Left ventricle myocardium inferior (tissue), 1 donor: ENCODE measurements around the gene VSIG10L2. TPM values are rescaled to one million over a fixed set of nuclear protein-coding genes. Genes with fewer than 3 reads are reported as not detected.
A peak's percentile ranks its signal among the peaks of the same experiment; 100 is the strongest.

Source experiments
- DNase-seq: peaks from one replicate; pipeline ENCODE4 v3.0.0-alpha.2; 2020
- H3K27ac ChIP-seq: fragments of 200-600 bp; replicated peaks from 2 replicates; pipeline ENCODE4 v1.8.0; 2021
- H3K27me3 ChIP-seq: fragments of 200-600 bp; 2 replicates; pipeline ENCODE4 v1.8.0; 2021; ENCODE audit warnings: low read depth
- H3K36me3 ChIP-seq: fragments of 200-600 bp; 2 replicates; pipeline ENCODE4 v1.8.0; 2021
- H3K4me1 ChIP-seq: fragments of 200-600 bp; 2 replicates; pipeline ENCODE4 v1.8.0; 2021
- H3K4me3 ChIP-seq: fragments of 200-600 bp; 2 replicates; pipeline ENCODE4 v1.8.0; 2021; ENCODE audit warnings: mild to moderate bottlenecking, moderate library complexity
- H3K9me3 ChIP-seq: fragments of 200-600 bp; replicated peaks from 2 replicates; pipeline ENCODE4 v1.8.0; 2021
- CTCF ChIP-seq: fragments of 200-600 bp; IDR thresholded peaks from 2 replicates; pipeline ENCODE4 v1.8.0; 2021; ENCODE audit warnings: antibody characterized with exemption, mild to moderate bottlenecking, borderline replicate concordance
- intact Hi-C: fragments of 100-400 bp; cut with micrococcal nuclease; formaldehyde crosslinking; loops from one replicate; pipeline ENCODE4 v1.11.0; 2022
- total RNA-seq: library from RNA; stranded (reverse); fragmentation: NEBNext Ultra II Directional; extraction: Animal tissue kit (Norgen Biotek cat#: 25700); gene quantifications from one replicate; pipeline ENCODE4 v1.2.1, GENCODE V29; 2021
- donor health status: DM: no; HTN: yes; CAD: no; lungs with severe emphysema.

The VSIG10L2 gene
- total RNA-seq, 1 donor from 2014 or later: 0.08 TPM

GRCh38 chr11:125959931-125960330 is 14.1 kb downstream of the VSIG10L2 start:
- intact Hi-C loops: no loop called here
- Histone ChIP-seq H3K4me3 (no peak overlapping the region), H3K36me3 (peaks cover 21% of the 10 kb centered on the region), H3K27ac (no peak overlapping the region), H3K9me3 (peaks cover 13% of the 10 kb centered on the region), H3K4me1 (no peaks in the 10 kb centered on the region), H3K27me3 (no peaks in the 10 kb centered on the region)
- TF ChIP-seq CTCF: no peak
- no peak for DNase-seq

GRCh38 chr11:125960771-125961170 is 14.9 kb downstream of the VSIG10L2 start:
- H3K36me3 ChIP-seq: peaks cover 21% of the 10 kb centered on the region
- H3K27ac ChIP-seq: no peak overlapping the region
- H3K4me1 ChIP-seq: no peaks in the 10 kb centered on the region
- DNase-seq: no peak
- TF ChIP-seq CTCF: no peak
- intact Hi-C loops: no loop called here
- no peak overlapping the region for H3K4me3 ChIP-seq
- H3K9me3 ChIP-seq: peaks cover 13% of the 10 kb centered on the region
- no peaks in the 10 kb centered on the region for H3K27me3 ChIP-seq

GRCh38 chr11:125967515-125967914 is 21.7 kb downstream of the VSIG10L2 start:
- no peaks in the 10 kb centered on the region for H3K27me3 ChIP-seq
- intact Hi-C loops: no loop called here
- no peaks in the 10 kb centered on the region for H3K36me3 ChIP-seq
- no peak overlapping the region for H3K4me3 ChIP-seq
- no peak for TF ChIP-seq CTCF
- H3K9me3 ChIP-seq: peaks cover 7% of the 10 kb centered on the region
- H3K27ac ChIP-seq: no peak overlapping the region
- no peak for DNase-seq
- H3K4me1 ChIP-seq: peaks cover 5% of the 10 kb centered on the region

GRCh38 chr11:125968354-125968753 is 22.5 kb downstream of the VSIG10L2 start:
- no peak overlapping the region for H3K27ac ChIP-seq
- no peaks in the 10 kb centered on the region for H3K36me3 ChIP-seq
- no peak for DNase-seq
- peaks cover 5% of the 10 kb centered on the region for H3K4me1 ChIP-seq
- no peak for TF ChIP-seq CTCF
- no peaks in the 10 kb centered on the region for H3K9me3 ChIP-seq
- H3K4me3 ChIP-seq: no peak overlapping the region
- H3K27me3 ChIP-seq: no peaks in the 10 kb centered on the region
- intact Hi-C loops: no loop called here

- intact Hi-C loops: no loop called here
- H3K4me1 ChIP-seq: peaks cover 5% of the 10 kb centered on the region
- DNase-seq: no peak
- no peaks in the 10 kb centered on the region for H3K36me3 ChIP-seq
- H3K27ac ChIP-seq: peak overlapping the region; percentile 46
- no peaks in the 10 kb centered on the region for H3K9me3 ChIP-seq
- TF ChIP-seq CTCF: peak; percentile 19
- H3K27me3 ChIP-seq: no peaks in the 10 kb centered on the region
- no peak overlapping the region for H3K4me3 ChIP-seq
Measured at GRCh38 chr11:125971618-125972017, 25.8 kb downstream of the VSIG10L2 start.

- no peak overlapping the region for H3K27ac ChIP-seq
- no peaks in the 10 kb centered on the region for H3K36me3 ChIP-seq
- H3K9me3 ChIP-seq: no peaks in the 10 kb centered on the region
- no peak overlapping the region for H3K4me3 ChIP-seq
- peaks cover 5% of the 10 kb centered on the region for H3K4me1 ChIP-seq
- intact Hi-C loops: no loop called here
- DNase-seq: no peak
- no peak for TF ChIP-seq CTCF
- H3K27me3 ChIP-seq: no peaks in the 10 kb centered on the region
Measured at GRCh38 chr11:125974284-125974683, 28.4 kb downstream of the VSIG10L2 start.
